Nephron progenitor cell (in vitro differentiated cells): Measurements from ENCODE around the gene GUCA2A.
"Not testable (repeated sequence)": the region's sequence is repeated elsewhere in the genome, so short reads cannot be mapped to it uniquely, and the experiment has no call there.

Experiments used
- DNase-seq: peaks from one replicate; pipeline ENCODE4 v3.0.0; 2021
- H3K27ac Mint-ChIP-seq: 2 replicates; pipeline ENCODE4 v1.8.0; 2021; ENCODE audit warnings: mild to moderate bottlenecking, moderate library complexity, mixed read lengths
- H3K27me3 Mint-ChIP-seq: 2 replicates; pipeline ENCODE4 v1.8.0; 2021; ENCODE audit warnings: mild to moderate bottlenecking, low read depth, mixed read lengths; ENCODE audit not compliant: poor library complexity
- H3K36me3 Mint-ChIP-seq: 2 replicates; pipeline ENCODE4 v1.8.0; 2021; ENCODE audit warnings: low read depth, mixed read lengths
- H3K4me1 Mint-ChIP-seq: 2 replicates; pipeline ENCODE4 v1.8.0; 2021; ENCODE audit warnings: mixed read lengths
- H3K4me3 Mint-ChIP-seq: 2 replicates; pipeline ENCODE4 v1.8.0; 2021; ENCODE audit warnings: mild to moderate bottlenecking, moderate library complexity, mixed read lengths
- H3K9me3 Mint-ChIP-seq: 2 replicates; pipeline ENCODE4 v1.8.0; 2021; ENCODE audit warnings: mild to moderate bottlenecking, moderate library complexity, mixed read lengths
- CTCF ChIP-seq: fragments of 200-600 bp; sonication (generic); IDR thresholded peaks from 2 replicates; pipeline ENCODE4 v1.5.0; 2021; ENCODE audit warnings: antibody characterized with exemption

The GUCA2A gene

GRCh38 chr1:42164551-42165420 lies at the start of gene GUCA2A:
TSS of gene GUCA2A (minus strand) at chr1:42164745. CDS start at chr1:42164712, 33 bp downstream.
- Mint-ChIP-seq H3K4me3 (no peak within 1 kb of the TSS), H3K27ac (no peak within 1 kb of the TSS), H3K4me1 (peaks cover 10% of the 10 kb centered on the region), H3K9me3 (peaks cover 20% of the 10 kb centered on the region), H3K36me3 (no peaks in the 10 kb centered on the region), H3K27me3 (peaks cover 3% of the 10 kb centered on the region)
- no peak for DNase-seq
- TF ChIP-seq CTCF, result no peak

GRCh38 chr1:42211224-42211623 lies 46.7 kb upstream of the GUCA2A start:
- Mint-ChIP-seq H3K4me1 (peaks cover 14% of the 10 kb centered on the region), H3K4me3 (no peak overlapping the region)
- TF ChIP-seq CTCF, result no peak

GRCh38 chr1:42210421-42211133 lies 46.0 kb upstream of the GUCA2A start:
- Mint-ChIP-seq H3K36me3 (peaks cover 95% of the 10 kb centered on the region), H3K27me3 (no peaks in the 10 kb centered on the region), H3K4me3 (no peak overlapping the region), H3K9me3 (peaks cover 53% of the 10 kb centered on the region), H3K27ac (no peak overlapping the region), H3K4me1 (peaks cover 14% of the 10 kb centered on the region)
- no peak for DNase-seq
- no peak for TF ChIP-seq CTCF

More at GRCh38 chr1:42211224-42211623, 46.7 kb upstream of the GUCA2A start:
- Mint-ChIP-seq H3K27ac (no peak overlapping the region), H3K27me3 (no peaks in the 10 kb centered on the region), H3K36me3 (peaks cover 90% of the 10 kb centered on the region), H3K9me3 (peaks cover 53% of the 10 kb centered on the region)
- DNase-seq, result no peak

- Mint-ChIP-seq H3K27me3 (no peaks in the 10 kb centered on the region), H3K27ac (no peak overlapping the region)
- TF ChIP-seq CTCF, result no peak
These were observed 45.1 kb upstream of the GUCA2A start for GRCh38 chr1:42209526-42210251.

GRCh38 chr1:42206930-42207329 lies 42.4 kb upstream of the GUCA2A start:
- not testable (repeated sequence) for H3K4me3 Mint-ChIP-seq, H3K27me3 Mint-ChIP-seq, H3K27ac Mint-ChIP-seq, DNase-seq
- peaks cover 14% of the 10 kb centered on the region for H3K4me1 Mint-ChIP-seq
- H3K36me3 Mint-ChIP-seq, result peaks cover 93% of the 10 kb centered on the region
- peaks cover 48% of the 10 kb centered on the region for H3K9me3 Mint-ChIP-seq

More at GRCh38 chr1:42209526-42210251, 45.1 kb upstream of the GUCA2A start:
- peaks cover 93% of the 10 kb centered on the region for H3K36me3 Mint-ChIP-seq
- H3K9me3 Mint-ChIP-seq, result peaks cover 51% of the 10 kb centered on the region
- peak; percentile 8 for DNase-seq
- peaks cover 14% of the 10 kb centered on the region for H3K4me1 Mint-ChIP-seq
- no peak overlapping the region for H3K4me3 Mint-ChIP-seq

- Mint-ChIP-seq H3K4me1 (peaks cover 14% of the 10 kb centered on the region), H3K9me3 (peaks cover 48% of the 10 kb centered on the region), H3K4me3 (no peak overlapping the region), H3K36me3 (peaks cover 93% of the 10 kb centered on the region), H3K27ac (no peak overlapping the region), H3K27me3 (no peaks in the 10 kb centered on the region)
- no peak for DNase-seq
- no peak for TF ChIP-seq CTCF
These were observed 41.6 kb upstream of the GUCA2A start for GRCh38 chr1:42206164-42206563.
